NCI-H187 treated with DMSO at 0.1 percent for 48 hours (cell line): Measurements from ENCODE around the gene STX8.
"Not testable (repeated sequence)": the region's sequence is repeated elsewhere in the genome, so short reads cannot be mapped to it uniquely, and the experiment has no call there.

Source experiments
- DNase-seq: peaks from one replicate; lab custom pipeline; 2025; lab: John Stamatoyannopoulos, UW

STX8 gene

GRCh38 chr17:9557161-9557755 lies 18.4 kb downstream of the STX8 start:
- DNase-seq: no peak

GRCh38 chr17:9554715-9555114 lies 20.9 kb downstream of the STX8 start:
- DNase-seq: not testable (repeated sequence)

GRCh38 chr17:9553596-9553995 lies 22.0 kb downstream of the STX8 start:
- DNase-seq: no peak

- DNase-seq: no peak
Measured at GRCh38 chr17:9553181-9553580, 22.4 kb downstream of the STX8 start.

- DNase-seq: no peak
Measured at GRCh38 chr17:9549215-9549614, 26.4 kb downstream of the STX8 start.

- DNase-seq: no peak
Measured at GRCh38 chr17:9544221-9544620, 31.4 kb downstream of the STX8 start.

- no peak for DNase-seq
Measured at GRCh38 chr17:9541718-9542117, 33.9 kb downstream of the STX8 start.

- DNase-seq: no peak
Measured at GRCh38 chr17:9538626-9539025, 37.0 kb downstream of the STX8 start.

GRCh38 chr17:9537177-9537776 lies 38.3 kb downstream of the STX8 start:
- no peak for DNase-seq

GRCh38 chr17:9536061-9536460 lies 39.6 kb downstream of the STX8 start:
- no peak for DNase-seq

GRCh38 chr17:9533441-9533840 lies 42.2 kb downstream of the STX8 start:
- no peak for DNase-seq

GRCh38 chr17:9532715-9533114 lies 42.9 kb downstream of the STX8 start:
- DNase-seq: no peak

- no peak for DNase-seq
Measured at GRCh38 chr17:9531034-9531433, 44.6 kb downstream of the STX8 start.

- DNase-seq: no peak
Measured at GRCh38 chr17:9529033-9529700, 46.5 kb downstream of the STX8 start.

GRCh38 chr17:9527788-9528187 lies 47.8 kb downstream of the STX8 start:
- no peak for DNase-seq

GRCh38 chr17:9522074-9522473 lies 53.5 kb downstream of the STX8 start:
- DNase-seq: no peak

GRCh38 chr17:9521062-9521461 lies 54.6 kb downstream of the STX8 start:
- no peak for DNase-seq

GRCh38 chr17:9520649-9521048 lies 55.0 kb downstream of the STX8 start:
- DNase-seq: no peak

- no peak for DNase-seq
Measured at GRCh38 chr17:9519583-9520272, 55.9 kb downstream of the STX8 start.

GRCh38 chr17:9517396-9517795 lies 58.2 kb downstream of the STX8 start:
- no peak for DNase-seq

- no peak for DNase-seq
Measured at GRCh38 chr17:9513266-9513665, 62.4 kb downstream of the STX8 start.

GRCh38 chr17:9512323-9513168 lies 63.1 kb downstream of the STX8 start:
- no peak for DNase-seq
